A549 treated with ZK216348 at 1 μM for 4 hours (cell line): ENCODE measurements around the gene ARSD. TPM values are rescaled to one million over a fixed set of nuclear protein-coding genes. Genes with fewer than 3 reads are reported as not detected.

Experiments used
- total RNA-seq: library from RNA; stranded (reverse); fragments of 200-300 nt; extraction: Qiagen RNA extraction; gene quantifications from 5 replicates; pipeline ENCODE4 v1.2.3, GENCODE V29; 2022; ENCODE audit warnings: low read depth

Gene ARSD
- 12.0 to 16.4 TPM (median 13.3 TPM) in 5 replicates for total RNA-seq

GRCh38 chrX:2928583-2929434, at the start of gene ARSD:
Gene ARSD, minus strand, starts transcription at chrX:2929339. Its CDS starts 64 bp downstream, at chrX:2929275.

Other genes with a start within 250 kb of the ARSD start
- gene CD99, start 238.0 kb downstream of the ARSD start, total RNA-seq, result 267 to 283 TPM (median 281 TPM) in 5 replicates
- gene XG, start 177.3 kb downstream of the ARSD start, total RNA-seq, result not detected in 5 replicates
- gene GYG2, start 100.4 kb downstream of the ARSD start, total RNA-seq, result 3.7 to 4.8 TPM (median 4.0 TPM) in 5 replicates
- gene ARSH, start 77.2 kb upstream of the ARSD start, total RNA-seq, result not detected in 5 replicates
- not detected in 5 replicates for gene ARSF, start 112.1 kb upstream of the ARSD start, total RNA-seq